AG09309 (cell line): Measurements from ENCODE around the gene INPP5A.

Source experiments
- DNase-seq: peaks from one replicate; pipeline ENCODE4 v3.0.0-alpha.2; 2010; ENCODE audit warnings: low read depth
- H3K4me3 ChIP-seq: 2 replicates; pipeline ENCODE4 v1.5.1; 2011; ENCODE audit warnings: mild to moderate bottlenecking, low read depth, low read length, moderate library complexity; ENCODE audit not compliant: control insufficient read depth
- TF ChIP-seq, protein P1 (sequence below): IDR thresholded peaks from 2 replicates; pipeline ENCODE4 v1.5.1; 2011; ENCODE audit warnings: mild to moderate bottlenecking, low read depth, low read length, inconsistent platforms; ENCODE audit not compliant: insufficient read depth, control insufficient read depth; ENCODE audit errors: missing control alignments

INPP5A gene

DNA sequence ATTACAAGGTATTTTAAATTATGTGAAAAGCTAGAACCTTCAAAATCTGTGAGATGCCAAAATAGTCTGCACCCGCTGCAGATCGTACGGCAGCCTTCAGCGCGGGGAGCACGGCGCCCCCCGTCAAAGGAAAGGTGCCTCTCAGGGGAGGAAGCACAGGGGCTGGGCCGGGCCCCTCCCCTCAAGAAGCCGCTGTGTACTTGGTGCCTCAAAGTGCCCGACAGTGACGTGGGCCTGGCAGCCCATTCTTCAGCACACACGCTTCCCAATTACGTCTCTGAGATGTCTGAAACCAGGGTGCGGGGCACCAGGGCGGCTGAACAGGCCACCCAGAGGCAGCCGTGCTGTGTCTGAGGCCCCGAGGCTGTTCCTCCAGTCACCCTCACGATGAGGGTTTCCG lies 116.1 kb downstream of the INPP5A start:
- H3K4me3 ChIP-seq, result no peak overlapping the region
- DNase-seq, result no peak
- TF ChIP-seq, protein P1, sequence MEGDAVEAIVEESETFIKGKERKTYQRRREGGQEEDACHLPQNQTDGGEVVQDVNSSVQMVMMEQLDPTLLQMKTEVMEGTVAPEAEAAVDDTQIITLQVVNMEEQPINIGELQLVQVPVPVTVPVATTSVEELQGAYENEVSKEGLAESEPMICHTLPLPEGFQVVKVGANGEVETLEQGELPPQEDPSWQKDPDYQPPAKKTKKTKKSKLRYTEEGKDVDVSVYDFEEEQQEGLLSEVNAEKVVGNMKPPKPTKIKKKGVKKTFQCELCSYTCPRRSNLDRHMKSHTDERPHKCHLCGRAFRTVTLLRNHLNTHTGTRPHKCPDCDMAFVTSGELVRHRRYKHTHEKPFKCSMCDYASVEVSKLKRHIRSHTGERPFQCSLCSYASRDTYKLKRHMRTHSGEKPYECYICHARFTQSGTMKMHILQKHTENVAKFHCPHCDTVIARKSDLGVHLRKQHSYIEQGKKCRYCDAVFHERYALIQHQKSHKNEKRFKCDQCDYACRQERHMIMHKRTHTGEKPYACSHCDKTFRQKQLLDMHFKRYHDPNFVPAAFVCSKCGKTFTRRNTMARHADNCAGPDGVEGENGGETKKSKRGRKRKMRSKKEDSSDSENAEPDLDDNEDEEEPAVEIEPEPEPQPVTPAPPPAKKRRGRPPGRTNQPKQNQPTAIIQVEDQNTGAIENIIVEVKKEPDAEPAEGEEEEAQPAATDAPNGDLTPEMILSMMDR, result no peak

DNA sequence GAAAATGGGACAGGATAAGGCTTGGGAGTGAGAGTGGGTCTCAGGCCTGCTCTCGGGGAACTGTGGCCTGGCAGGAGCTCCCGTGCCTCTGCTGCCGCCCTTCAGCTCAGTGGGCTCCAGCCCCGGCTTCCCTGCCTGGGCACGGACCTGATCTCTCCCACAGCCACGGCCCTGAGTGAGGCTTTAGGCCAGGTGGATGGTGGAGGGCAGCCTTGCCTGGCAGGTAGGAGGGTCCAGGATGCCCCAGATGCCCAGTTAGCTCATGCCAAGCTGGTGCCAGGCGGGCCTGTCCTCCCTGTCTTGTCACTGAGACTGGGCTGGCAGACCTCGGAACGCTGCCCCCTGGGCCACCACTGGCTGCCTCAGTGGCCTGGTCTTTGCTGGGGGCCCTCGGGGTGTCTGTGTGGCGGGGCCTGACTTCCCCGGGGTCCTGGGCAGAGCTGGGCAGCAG lies 116.6 kb downstream of the INPP5A start:
- no peak for DNase-seq
- TF ChIP-seq, protein P1, result no peak
- H3K4me3 ChIP-seq, result no peak overlapping the region

DNA sequence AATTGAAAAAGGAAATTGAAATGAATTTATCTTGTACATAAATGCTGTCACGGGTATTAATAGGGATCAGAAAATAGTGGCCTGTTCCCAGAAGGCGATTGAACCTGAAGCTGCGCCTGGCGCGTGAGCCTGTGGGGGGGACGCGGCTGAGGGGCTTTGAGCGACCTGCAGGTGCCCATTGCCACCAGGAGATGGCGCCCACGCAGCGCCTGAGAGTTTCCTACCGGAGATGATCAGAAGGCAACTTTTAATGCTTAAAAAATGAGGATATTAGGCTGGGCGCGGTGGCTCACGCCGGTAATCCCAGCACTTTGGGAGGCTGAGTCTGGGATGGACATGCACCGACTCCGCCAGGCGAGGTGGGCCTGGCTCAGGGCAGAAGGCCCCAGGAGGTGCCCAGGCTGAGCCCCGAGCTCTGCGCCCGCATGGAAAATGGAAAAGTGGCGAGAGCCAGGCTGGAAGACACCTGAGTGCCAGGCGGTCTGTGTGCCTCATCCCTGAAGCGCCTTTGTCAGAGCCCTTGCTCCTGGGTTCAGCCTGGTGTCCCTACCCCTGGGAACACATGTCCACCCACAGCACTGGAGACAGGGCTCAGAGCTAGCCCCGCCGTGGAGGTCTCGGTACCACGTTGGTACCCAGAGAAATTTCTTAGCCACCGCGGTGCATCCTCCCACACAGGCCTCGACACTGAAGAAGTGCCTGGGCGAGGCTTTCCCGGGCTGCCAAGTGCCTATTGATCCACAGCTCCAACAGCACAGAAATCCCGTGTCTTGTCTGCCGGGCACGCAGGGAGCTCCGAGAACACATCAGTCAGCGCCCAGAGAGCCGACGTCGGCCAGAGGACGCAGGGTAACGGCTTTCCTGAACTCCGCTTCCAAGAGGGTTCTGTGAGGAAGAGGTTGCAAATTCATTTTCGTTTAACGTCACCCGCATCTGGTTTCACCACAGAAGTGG lies 117.4 kb downstream of the INPP5A start:
- no peak overlapping the region for H3K4me3 ChIP-seq
- DNase-seq, result no peak
- TF ChIP-seq, protein P1, result peak; percentile 94

DNA sequence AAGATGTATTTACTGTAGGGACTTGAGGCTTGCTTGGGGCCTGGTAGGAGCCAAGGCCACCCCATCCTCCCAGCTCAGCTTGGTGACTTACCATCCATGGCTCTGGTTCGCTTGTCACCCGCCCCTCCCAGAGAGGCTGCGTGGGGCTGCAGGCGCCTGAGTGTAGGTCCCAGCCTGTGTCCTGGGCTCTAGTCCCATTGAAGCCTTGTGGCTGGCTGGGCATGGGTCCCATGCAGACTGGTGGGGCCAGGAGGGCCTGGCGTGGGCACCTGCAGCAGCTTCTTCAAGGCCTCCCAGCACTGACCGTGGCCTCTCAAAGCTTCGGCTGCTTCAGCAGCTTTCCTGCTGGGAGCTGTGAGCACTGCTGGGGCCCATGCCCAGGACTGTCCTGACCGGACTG lies 118.1 kb downstream of the INPP5A start:
- no peak for DNase-seq
- no peak overlapping the region for H3K4me3 ChIP-seq
- TF ChIP-seq, protein P1, result no peak

DNA sequence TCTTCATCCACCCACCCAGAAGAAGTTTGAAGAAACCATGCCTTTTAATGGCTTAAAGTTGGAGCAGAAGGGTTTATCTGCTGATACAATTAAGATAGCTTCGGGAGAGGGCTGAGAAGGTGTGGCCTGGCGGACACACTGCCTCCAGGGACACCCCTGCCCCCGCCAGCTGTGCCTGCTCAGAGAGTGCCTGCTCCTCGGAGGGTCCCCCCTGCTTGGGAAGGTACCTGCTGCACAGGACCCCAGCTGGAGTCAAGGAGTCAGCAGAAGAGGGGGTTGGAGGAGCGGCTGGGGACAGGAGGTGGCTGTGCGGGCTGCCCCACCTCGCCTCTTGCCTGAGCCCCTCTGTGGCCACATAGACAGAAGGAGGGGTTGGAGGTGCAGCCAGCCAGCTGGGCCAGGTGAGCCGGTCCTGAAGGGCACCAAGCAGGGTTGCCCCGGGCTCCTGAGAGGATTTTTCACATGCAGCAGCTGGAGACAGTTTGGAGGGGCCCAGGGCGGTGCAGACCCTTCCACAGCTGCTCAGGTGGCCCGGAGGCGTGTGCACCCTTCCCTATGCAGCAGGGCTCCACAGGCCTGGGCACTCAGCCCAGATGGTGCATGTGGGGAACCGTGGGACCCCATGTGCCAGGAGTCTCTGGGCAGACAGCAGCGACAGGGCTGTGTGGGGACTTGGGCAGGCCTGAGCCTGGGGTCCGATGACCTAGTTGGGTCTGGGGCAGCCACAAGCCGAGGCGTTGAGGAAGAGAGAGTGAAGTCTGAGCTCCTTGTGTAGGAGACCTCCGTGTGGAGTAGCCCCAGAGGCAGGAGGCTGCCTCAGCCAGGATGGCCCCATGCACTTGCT lies 118.9 kb downstream of the INPP5A start:
- no peak overlapping the region for H3K4me3 ChIP-seq
- DNase-seq, result no peak
- TF ChIP-seq, protein P1, result no peak

DNA sequence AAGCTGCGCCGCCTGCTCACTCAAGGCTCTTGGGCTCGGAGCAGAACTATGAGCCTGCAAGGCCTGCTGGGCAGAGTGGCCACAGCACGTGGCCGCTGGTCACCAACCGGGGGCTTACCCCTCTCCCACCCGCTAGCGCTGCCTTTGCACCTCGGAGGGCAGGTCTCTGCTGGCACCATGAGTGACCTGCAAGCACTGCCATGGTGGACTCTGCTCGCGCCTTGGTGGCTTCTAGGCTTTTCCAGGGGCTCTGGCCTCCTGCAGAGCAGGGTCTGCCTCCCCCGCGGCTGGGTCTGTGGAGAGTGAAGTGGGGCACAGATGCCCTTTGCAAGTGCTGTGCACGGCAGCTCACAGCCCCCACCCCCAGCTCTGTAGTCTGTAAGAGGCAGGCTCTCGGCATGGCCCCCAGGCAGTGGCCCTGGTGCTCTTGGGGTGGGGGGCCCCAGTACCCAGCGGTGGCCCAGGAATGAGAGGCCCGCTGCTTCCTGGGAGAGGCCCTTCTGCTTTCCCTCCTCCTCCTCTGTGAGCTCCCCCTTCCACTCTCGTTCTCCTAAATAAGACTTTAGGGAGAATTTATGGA lies 119.6 kb downstream of the INPP5A start:
- DNase-seq, result no peak
- no peak overlapping the region for H3K4me3 ChIP-seq
- TF ChIP-seq, protein P1, result no peak
